EL (cell line): ENCODE data around the gene STRBP.
"Not testable (repeated sequence)": the region's sequence is repeated elsewhere in the genome, so short reads cannot be mapped to it uniquely, and the experiment has no call there.

Experiments used
- DNase-seq: peaks from one replicate; pipeline ENCODE4 v3.0.0-alpha.2; 2016

The STRBP gene

DNA sequence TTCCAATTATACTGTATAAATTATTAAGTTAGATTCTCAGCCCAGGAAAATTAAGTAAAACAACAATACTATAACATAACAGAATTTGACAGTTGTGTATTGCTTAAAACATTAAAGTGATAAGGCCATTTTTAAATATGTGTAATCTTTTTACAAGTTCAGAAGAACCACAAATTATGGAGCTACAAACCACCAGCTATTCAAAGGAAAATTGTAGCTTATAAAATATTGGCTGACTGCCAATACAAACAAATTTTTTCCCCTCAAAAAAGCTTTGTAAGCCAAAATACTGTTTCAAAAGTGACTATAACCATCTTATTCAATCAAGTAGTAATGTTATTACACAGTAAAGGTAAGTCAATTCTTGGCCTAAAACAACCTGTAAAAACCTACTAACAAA lies 21.9 kb downstream of the STRBP start:
- no peak for DNase-seq

- DNase-seq = no peak
Observed at GRCh38 chr9:123239726-123240125, 28.7 kb downstream of the STRBP start.

DNA sequence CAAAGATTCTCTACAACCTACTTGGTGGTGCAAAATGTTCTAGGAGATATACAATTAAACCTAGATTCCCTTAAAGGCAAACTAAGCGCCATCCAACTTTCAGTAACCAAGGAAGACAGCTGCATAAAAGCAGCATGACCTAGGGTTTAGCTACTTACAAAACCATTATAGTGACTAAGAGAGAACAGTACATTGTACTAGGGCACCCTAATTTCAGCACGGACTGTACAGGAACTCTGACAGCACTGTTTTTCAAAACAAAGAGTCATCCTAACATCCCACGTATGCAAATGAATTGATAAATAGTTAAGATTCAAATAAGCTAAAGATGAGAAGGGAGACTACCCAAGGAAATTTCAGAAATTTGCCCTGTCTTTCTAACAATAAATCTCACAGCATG lies 30.0 kb downstream of the STRBP start:
- no peak for DNase-seq

DNA sequence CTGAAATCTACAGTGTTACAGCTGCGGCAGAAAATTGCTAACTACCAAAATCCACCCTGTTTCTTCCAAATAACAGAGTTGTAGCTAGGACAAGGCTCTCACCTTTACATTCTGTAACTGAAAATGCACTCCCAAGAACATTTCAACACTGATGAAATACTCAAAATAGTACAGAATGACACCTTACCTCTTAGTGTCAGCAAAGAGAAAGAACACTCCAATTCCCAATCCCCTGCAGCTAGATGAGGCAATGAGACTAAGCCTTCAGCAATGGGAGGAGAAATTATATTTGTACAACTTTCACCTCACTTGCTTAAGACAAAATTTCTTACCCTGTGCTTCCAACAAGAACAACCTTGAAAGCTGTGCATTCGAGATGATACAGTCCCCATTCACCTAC lies 31.2 kb downstream of the STRBP start:
- no peak for DNase-seq

GRCh38 chr9:123235448-123235847 lies 32.9 kb downstream of the STRBP start:
- no peak for DNase-seq

GRCh38 chr9:123234853-123235252 lies 33.5 kb downstream of the STRBP start:
- DNase-seq = no peak

GRCh38 chr9:123232332-123232731 lies 36.1 kb downstream of the STRBP start:
- no peak for DNase-seq

GRCh38 chr9:123231421-123231820 lies 37.0 kb downstream of the STRBP start:
- no peak for DNase-seq

- DNase-seq = no peak
Observed at GRCh38 chr9:123228967-123229366, 39.4 kb downstream of the STRBP start.

GRCh38 chr9:123225995-123226394 lies 42.4 kb downstream of the STRBP start:
- no peak for DNase-seq

GRCh38 chr9:123225374-123225813 lies 43.0 kb downstream of the STRBP start:
- DNase-seq = peak; percentile 71

GRCh38 chr9:123220127-123220526 lies 48.3 kb downstream of the STRBP start:
- DNase-seq = no peak

GRCh38 chr9:123218831-123219230 lies 49.6 kb downstream of the STRBP start:
- DNase-seq = no peak

- peak; percentile 0 for DNase-seq
Observed at GRCh38 chr9:123217128-123217654, 51.2 kb downstream of the STRBP start.

DNA sequence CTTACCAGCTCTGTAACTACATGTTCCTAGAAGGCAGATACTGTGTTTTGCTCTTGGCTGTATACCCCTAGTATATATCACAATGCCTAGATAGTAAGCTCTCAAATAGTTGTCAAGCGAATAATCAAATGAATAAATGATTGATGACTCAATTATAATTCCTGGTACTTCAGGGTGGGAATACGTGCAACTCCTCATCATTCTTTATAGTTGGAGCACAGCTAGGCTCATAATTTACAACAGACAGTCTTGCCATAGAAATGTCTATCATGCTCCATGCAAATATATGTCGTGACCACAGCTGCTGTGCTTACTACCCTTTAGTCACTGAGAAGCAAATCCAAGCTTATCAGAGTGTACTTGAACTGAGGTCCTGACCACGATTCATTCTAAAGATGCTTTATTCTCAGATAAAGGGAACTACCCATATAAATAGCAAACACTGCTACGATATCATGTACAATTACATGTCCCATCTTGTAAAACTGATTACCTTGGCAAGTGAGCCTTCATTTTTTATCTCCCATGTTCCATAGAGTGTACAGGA lies 52.1 kb downstream of the STRBP start:
- DNase-seq = no peak

- DNase-seq = no peak
Observed at GRCh38 chr9:123211081-123211480, 57.3 kb downstream of the STRBP start.

DNA sequence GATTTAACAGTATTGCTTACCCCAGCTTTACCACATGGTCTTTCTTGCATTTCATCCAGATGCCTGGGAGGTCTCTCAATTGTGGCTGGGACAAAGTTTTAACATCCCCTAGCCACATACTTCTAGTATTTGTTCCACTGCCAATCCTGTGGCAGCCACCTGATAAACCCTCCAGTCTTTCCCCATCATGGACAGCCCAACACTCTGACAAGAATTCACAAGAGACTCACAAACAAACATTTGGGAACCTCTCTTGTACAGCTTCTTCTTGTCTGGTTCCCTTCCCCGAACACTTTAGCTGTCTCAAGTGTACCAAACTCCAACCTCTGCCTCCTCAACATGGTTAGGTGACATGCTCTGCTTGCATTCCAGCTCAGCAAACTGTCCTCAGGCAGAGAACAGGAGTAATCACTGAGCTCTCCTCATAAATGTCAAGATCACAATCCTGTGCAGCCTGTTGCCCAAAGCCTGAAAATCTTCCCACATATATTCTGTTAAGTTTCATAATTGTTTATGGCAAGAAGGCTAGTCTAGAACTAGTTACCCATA lies 59.7 kb downstream of the STRBP start:
- no peak for DNase-seq

DNA sequence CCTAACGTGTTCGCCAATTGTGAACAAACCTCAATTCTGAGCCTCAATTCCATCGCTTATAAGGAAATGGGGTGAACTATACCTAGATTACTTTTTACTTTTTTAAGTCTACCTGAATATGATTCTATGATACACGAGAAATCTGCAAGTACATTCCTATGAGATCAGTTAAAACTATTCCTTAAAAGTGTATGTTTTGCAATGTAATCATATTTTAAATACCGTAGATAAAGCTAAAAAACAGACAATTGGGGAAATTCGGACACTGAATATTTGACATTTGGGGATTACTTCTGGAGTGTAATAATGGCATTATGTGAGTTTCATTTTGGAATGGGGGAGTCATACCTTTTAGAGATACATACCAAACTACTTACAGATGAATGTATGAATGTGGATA lies 62.3 kb downstream of the STRBP start:
- DNase-seq = no peak

GRCh38 chr9:123201083-123201482 lies 67.3 kb downstream of the STRBP start:
- DNase-seq = no peak

DNA sequence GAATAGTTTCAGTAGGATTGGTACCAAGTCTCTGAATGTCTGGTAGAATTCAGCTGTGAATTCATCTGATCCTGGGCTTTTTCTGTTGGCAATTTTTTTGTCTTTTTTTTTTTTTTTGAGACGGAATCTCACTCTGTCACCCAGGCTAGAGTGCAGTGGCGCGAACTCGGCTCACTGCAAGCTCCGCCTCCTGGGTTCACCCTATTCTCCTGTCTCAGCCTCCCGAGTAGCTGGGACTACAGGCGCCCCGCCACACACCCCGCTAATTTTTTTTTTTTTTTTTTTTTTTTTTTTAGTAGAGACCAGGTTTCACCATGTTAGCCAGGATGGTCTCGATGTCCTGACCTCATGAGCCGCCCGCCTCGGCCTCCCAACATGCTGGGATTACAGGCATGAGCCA lies 67.9 kb downstream of the STRBP start:
- DNase-seq = not testable (repeated sequence)

GRCh38 chr9:123196124-123196523 lies 72.3 kb downstream of the STRBP start:
- DNase-seq = no peak

DNA sequence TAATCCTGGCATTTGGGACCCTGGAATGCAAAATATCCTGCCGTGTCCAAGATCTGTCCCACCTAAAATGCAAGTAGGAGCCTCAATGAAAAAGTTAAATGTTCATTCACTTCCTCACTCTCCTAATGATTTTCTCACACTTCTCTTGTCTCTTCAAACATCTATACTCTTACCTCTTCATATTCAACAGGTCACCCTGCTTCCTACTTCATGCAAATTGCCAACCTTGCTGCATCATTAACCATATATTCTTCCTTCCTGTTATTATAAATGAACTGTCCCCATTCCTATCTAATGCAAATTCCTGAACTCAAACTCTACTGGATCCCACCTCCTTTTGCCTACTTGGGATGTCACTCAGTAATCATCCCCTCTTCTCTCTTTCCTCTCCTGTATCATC lies 74.4 kb downstream of the STRBP start:
- DNase-seq = no peak

GRCh38 chr9:123191680-123192079 lies 76.7 kb downstream of the STRBP start:
- no peak for DNase-seq

DNA sequence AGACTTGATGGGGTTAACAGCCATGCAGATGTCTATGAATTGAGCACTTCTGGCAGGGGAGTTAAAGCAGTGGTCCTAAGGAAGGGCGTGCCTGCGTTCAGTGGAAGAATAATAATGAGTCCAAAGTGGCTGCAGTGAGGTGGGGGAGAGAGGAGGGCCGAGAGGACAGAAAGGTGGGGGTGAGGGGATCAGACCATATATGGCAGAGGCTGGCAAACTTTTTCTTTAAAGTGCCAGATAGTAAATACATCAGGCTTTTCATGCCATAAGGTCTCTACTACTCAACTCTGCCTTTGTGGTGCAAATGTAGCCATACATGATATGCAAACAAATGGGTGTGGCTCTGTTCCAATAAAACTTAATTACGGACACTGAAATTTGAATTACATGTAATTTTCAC lies 77.1 kb downstream of the STRBP start:
- no peak for DNase-seq

DNA sequence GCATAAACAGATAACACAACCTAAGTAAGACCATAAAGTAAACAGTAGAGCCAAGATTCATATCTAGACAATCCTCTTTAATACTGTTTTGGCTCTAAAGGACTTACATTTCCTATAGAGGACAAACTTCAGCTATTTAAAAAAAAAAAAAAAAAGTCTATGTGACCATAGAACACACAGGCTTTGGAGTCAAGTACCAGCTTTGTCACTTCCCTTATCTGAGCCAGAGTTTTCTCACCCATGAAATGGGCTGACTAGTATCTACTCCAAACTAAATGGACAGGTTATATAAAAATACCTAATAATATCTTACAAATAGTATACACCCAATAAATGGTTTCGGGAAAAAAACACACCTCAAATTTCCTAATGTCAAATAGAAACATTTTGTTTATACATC lies 81.3 kb downstream of the STRBP start:
- DNase-seq = no peak
